Panc1 (cell line): Measurements from ENCODE around the gene SLAMF1. TPM values are rescaled to one million over a fixed set of nuclear protein-coding genes. Genes with fewer than 3 reads are reported as not detected.

Source experiments
- ATAC-seq: fragments of 200-7000 bp; cut with Tn5 transposase; 2 replicates; pipeline ENCODE4 v1.9.1; 2020; ENCODE audit warnings: mild to moderate bottlenecking, moderate library complexity
- BruUV-seq: library from RNA; stranded (reverse); fragments of 400-500 nt; replicated peaks from 2 replicates; lab custom pipeline; 2021; lab: Mats Ljungman, UMichigan
- CTCF ChIA-PET: fragments of 300-600 bp; sonication (Branson Sonifier 250); formaldehyde crosslinking; loops from one replicate; lab custom pipeline; 2022; ENCODE audit warnings: antibody characterized with exemption; lab: Charles Lee
- POLR2A ChIA-PET: fragments of 300-600 bp; sonication (Branson Sonifier 250); formaldehyde crosslinking; loops from one replicate; lab custom pipeline; 2022; ENCODE audit warnings: antibody characterized with exemption; lab: Charles Lee
- DNase-seq: peaks from one replicate; pipeline ENCODE4 v3.0.0-alpha.2; 2010; ENCODE audit warnings: low read depth, low spot score
- H3K27ac ChIP-seq: 2 replicates; pipeline ENCODE4 v1.5.1; 2011; ENCODE audit warnings: mild to moderate bottlenecking, low read length, inconsistent platforms
- H3K27me3 ChIP-seq: fragments of 200-500 bp; sonication (Bioruptor generic); 2 replicates; pipeline ENCODE4 v1.6.0; 2014; ENCODE audit warnings: low read length, inconsistent platforms; ENCODE audit not compliant: control insufficient read depth, insufficient read depth
- H3K36me3 ChIP-seq: fragments of 200-500 bp; sonication (Bioruptor generic); 2 replicates; pipeline ENCODE4 v1.5.1; 2014; ENCODE audit warnings: inconsistent platforms, mild to moderate bottlenecking, low read length, moderate library complexity; ENCODE audit not compliant: control insufficient read depth, insufficient read depth
- H3K4me1 ChIP-seq: 2 replicates; pipeline ENCODE4 v1.5.1; 2011; ENCODE audit warnings: inconsistent platforms, mild to moderate bottlenecking, low read length, moderate library complexity; ENCODE audit not compliant: control insufficient read depth, insufficient read depth
- H3K4me3 ChIP-seq, 2 experiments: 2 replicates each; pipeline ENCODE4 v1.5.1; 2011 to 2012; ENCODE audit warnings: low read depth in 2 of 2, low read length in 2 of 2, mild to moderate bottlenecking in 2 of 2, inconsistent platforms in 1 of 2, moderate library complexity in 1 of 2
- H3K9me3 ChIP-seq: fragments of 200-500 bp; sonication (Bioruptor generic); 2 replicates; pipeline ENCODE4 v1.5.1; 2014; ENCODE audit warnings: low read depth, mild to moderate bottlenecking, inconsistent platforms, low read length, moderate library complexity; ENCODE audit not compliant: control insufficient read depth, insufficient read depth
- POLR2AphosphoS5 ChIP-seq: IDR thresholded peaks from 2 replicates; pipeline ENCODE4 v1.6.1; 2012; ENCODE audit warnings: mild to moderate bottlenecking, low read depth, low read length, moderate library complexity
- SIN3A ChIP-seq: IDR thresholded peaks from 2 replicates; pipeline ENCODE4 v1.6.1; 2012; ENCODE audit warnings: low read depth, mild to moderate bottlenecking, low read length, moderate library complexity, borderline replicate concordance; ENCODE audit not compliant: insufficient read depth
- TCF7L2 ChIP-seq: IDR thresholded peaks from 2 replicates; pipeline ENCODE4 v1.6.1; 2011; ENCODE audit warnings: mild to moderate bottlenecking, low read depth, low read length, inconsistent platforms
- in situ Hi-C: cut with HindIII; loops from 2 replicates; pipeline ENCODE4 v1.10.0; 2016; ENCODE audit warnings: low sequenced_read_pairs, low pct_unique_long_range_greater_than_20kb
- intact Hi-C: fragments of 100-400 bp; cut with micrococcal nuclease; formaldehyde crosslinking; loops from one replicate; pipeline ENCODE4 v1.10.0; 2022; ENCODE audit not compliant: unreplicated experiment
- total RNA-seq: library from RNA; stranded (reverse); gene quantifications from one replicate; pipeline ENCODE4 v1.2.1, GENCODE V29; 2021; ENCODE audit not compliant: unreplicated experiment
- TF ChIP-seq, protein P1 (sequence below): fragments of 450-650 bp; IDR thresholded peaks from 2 replicates; pipeline ENCODE4 v1.5.1; 2017; ENCODE audit warnings: mild to moderate bottlenecking
- TF ChIP-seq, protein P2 (sequence below), 2 experiments: IDR thresholded peaks; 2 replicates each; pipeline ENCODE4 v1.6.1; 2011 to 2012; ENCODE audit warnings: low read depth in 2 of 2, control low read depth in 1 of 2, low read length in 1 of 2, mild to moderate bottlenecking in 1 of 2, moderate library complexity in 1 of 2; ENCODE audit not compliant: insufficient read depth in 1 of 2

Gene SLAMF1
- total RNA-seq, 1 experiment from 2014 or later: not detected

DNA sequence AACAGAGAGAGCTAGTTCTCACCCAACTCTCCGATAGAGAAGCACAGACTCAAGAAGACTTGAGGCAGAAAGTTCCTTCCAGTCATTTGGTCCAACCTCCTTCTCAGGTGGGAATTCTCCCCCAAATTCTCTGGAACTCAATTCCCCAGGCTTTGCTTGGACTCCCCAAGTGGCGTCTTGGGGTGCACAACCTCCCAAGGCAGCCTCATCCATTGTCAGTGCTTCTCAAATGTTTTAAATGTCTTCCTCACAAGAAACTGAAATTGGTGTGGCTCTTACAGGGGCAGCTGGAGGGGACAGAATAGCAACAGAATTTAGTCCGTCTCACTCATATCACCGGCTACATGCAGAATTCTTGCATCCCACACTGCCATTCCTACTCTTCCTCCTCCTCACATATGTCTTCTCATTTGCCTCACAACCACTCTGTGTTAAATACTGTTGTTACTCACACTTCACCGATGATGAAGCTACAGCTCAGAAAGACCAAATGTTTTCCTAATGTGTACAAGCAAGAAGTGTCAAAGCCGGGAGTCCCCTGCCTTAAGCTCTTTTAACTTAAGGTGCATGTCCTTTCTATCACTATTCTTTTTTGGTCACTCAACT, 34.1 kb downstream of the SLAMF1 start:
- no TSS peak for BruUV-seq
- H3K27me3 ChIP-seq: peaks cover 7% of the 10 kb centered on the region
- no peak for TF ChIP-seq POLR2AphosphoS5
- TF ChIP-seq, protein P1, sequence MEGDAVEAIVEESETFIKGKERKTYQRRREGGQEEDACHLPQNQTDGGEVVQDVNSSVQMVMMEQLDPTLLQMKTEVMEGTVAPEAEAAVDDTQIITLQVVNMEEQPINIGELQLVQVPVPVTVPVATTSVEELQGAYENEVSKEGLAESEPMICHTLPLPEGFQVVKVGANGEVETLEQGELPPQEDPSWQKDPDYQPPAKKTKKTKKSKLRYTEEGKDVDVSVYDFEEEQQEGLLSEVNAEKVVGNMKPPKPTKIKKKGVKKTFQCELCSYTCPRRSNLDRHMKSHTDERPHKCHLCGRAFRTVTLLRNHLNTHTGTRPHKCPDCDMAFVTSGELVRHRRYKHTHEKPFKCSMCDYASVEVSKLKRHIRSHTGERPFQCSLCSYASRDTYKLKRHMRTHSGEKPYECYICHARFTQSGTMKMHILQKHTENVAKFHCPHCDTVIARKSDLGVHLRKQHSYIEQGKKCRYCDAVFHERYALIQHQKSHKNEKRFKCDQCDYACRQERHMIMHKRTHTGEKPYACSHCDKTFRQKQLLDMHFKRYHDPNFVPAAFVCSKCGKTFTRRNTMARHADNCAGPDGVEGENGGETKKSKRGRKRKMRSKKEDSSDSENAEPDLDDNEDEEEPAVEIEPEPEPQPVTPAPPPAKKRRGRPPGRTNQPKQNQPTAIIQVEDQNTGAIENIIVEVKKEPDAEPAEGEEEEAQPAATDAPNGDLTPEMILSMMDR: no peak
- intact Hi-C loops: no loop called here
- CTCF ChIA-PET: no interaction called here
- DNase-seq: no peak
- no peaks in the 10 kb centered on the region for H3K9me3 ChIP-seq
- H3K27ac ChIP-seq: no peak overlapping the region
- POLR2A ChIA-PET: no interaction called here
- H3K4me1 ChIP-seq: no peaks in the 10 kb centered on the region
- no peak overlapping the region for H3K4me3 ChIP-seq
- no peaks in the 10 kb centered on the region for H3K36me3 ChIP-seq
- ATAC-seq: no peak
- in situ Hi-C loops: no loop called here

DNA sequence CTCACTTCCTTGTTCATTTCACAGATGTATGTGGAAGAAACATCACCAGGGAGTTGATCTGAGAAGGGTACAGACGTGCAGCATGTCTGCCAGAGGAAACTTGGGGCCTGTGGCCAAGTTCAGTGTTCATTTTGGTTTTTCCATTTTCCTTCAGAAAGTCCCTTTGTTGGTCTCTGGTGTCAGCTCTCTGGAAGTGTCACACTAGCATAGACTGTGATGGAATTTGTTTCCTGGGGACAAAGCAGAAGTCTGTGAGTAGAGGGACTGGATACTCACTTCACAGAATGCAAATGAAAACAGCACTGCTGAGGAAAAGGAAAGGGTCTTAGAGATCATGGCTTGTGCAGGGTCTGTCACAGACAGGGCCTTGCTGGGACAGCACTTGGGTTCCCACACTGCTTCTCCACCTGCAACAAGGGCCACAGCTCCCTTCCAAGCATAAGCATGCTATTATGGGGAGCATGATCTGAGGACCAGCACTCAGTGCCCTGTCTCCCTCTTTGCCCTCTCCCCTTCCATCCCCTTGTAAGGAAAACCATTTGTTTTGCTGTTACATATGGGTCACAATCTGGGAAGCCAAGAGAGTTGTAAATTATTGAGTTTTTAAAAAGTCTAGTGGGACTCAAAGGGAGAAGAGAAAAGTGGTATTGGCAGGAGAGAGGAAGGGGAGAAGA, 36.1 kb downstream of the SLAMF1 start:
- CTCF ChIA-PET: no interaction called here
- Histone ChIP-seq H3K9me3 (no peaks in the 10 kb centered on the region), H3K36me3 (no peaks in the 10 kb centered on the region), H3K27ac (no peak overlapping the region), H3K4me3 (no peak overlapping the region), H3K27me3 (peaks cover 7% of the 10 kb centered on the region), H3K4me1 (no peaks in the 10 kb centered on the region)
- BruUV-seq: no TSS peak
- DNase-seq: no peak
- ATAC-seq: no peak
- in situ Hi-C loops: no loop called here
- POLR2A ChIA-PET: no interaction called here
- TF ChIP-seq, protein P1: no peak
- TF ChIP-seq SIN3A (no peak), TCF7L2 (no peak), POLR2AphosphoS5 (no peak)
- TF ChIP-seq, protein P2, sequence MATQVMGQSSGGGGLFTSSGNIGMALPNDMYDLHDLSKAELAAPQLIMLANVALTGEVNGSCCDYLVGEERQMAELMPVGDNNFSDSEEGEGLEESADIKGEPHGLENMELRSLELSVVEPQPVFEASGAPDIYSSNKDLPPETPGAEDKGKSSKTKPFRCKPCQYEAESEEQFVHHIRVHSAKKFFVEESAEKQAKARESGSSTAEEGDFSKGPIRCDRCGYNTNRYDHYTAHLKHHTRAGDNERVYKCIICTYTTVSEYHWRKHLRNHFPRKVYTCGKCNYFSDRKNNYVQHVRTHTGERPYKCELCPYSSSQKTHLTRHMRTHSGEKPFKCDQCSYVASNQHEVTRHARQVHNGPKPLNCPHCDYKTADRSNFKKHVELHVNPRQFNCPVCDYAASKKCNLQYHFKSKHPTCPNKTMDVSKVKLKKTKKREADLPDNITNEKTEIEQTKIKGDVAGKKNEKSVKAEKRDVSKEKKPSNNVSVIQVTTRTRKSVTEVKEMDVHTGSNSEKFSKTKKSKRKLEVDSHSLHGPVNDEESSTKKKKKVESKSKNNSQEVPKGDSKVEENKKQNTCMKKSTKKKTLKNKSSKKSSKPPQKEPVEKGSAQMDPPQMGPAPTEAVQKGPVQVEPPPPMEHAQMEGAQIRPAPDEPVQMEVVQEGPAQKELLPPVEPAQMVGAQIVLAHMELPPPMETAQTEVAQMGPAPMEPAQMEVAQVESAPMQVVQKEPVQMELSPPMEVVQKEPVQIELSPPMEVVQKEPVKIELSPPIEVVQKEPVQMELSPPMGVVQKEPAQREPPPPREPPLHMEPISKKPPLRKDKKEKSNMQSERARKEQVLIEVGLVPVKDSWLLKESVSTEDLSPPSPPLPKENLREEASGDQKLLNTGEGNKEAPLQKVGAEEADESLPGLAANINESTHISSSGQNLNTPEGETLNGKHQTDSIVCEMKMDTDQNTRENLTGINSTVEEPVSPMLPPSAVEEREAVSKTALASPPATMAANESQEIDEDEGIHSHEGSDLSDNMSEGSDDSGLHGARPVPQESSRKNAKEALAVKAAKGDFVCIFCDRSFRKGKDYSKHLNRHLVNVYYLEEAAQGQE (IDR thresholded peaks at IDR 0.05; ENCODE audit: insufficient read depth in 1 of 2, low read depth in 2 of 2, low read length in 1 of 2): no peak
- intact Hi-C loops: no loop called here
